ENCODE results near the gene SYNGR2.

- no peak for TF ChIP-seq CSRNP3 (CRISPR knock-in tag; IDR thresholded peaks at IDR 0.05)
- no peak for TF ChIP-seq OSR1 (CRISPR knock-in tag; IDR thresholded peaks at IDR 0.05)
- no peak for TF ChIP-seq ISL1 (CRISPR knock-in tag; IDR thresholded peaks at IDR 0.05)
- no peak for TF ChIP-seq PATZ1 (CRISPR knock-in tag; IDR thresholded peaks at IDR 0.05; ENCODE audit: borderline replicate concordance)
- TF ChIP-seq ZNF565 (CRISPR knock-in tag; conservative IDR thresholded peaks at IDR 0.05; ENCODE audit: low read depth): no peak
Observed at GRCh38 chr17:78219396-78220150, 51.2 kb downstream of the SYNGR2 start.
